ENCODE data around the gene APMAP.

GRCh38 chr20:25022680-25023079 lies 30.1 kb upstream of the APMAP start:
- TF ChIP-seq, protein P1, sequence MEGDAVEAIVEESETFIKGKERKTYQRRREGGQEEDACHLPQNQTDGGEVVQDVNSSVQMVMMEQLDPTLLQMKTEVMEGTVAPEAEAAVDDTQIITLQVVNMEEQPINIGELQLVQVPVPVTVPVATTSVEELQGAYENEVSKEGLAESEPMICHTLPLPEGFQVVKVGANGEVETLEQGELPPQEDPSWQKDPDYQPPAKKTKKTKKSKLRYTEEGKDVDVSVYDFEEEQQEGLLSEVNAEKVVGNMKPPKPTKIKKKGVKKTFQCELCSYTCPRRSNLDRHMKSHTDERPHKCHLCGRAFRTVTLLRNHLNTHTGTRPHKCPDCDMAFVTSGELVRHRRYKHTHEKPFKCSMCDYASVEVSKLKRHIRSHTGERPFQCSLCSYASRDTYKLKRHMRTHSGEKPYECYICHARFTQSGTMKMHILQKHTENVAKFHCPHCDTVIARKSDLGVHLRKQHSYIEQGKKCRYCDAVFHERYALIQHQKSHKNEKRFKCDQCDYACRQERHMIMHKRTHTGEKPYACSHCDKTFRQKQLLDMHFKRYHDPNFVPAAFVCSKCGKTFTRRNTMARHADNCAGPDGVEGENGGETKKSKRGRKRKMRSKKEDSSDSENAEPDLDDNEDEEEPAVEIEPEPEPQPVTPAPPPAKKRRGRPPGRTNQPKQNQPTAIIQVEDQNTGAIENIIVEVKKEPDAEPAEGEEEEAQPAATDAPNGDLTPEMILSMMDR (IDR thresholded peaks at IDR 0.05; ENCODE audit: insufficient read depth, low read length, poor library complexity, severe bottlenecking), result no peak
- TF ChIP-seq EZH2phosphoT487 (conservative IDR thresholded peaks at IDR 0.05; ENCODE audit: low read length), result no peak
